Measurements from ENCODE around the gene HOTAIR. TPM values are rescaled to one million over a fixed set of nuclear protein-coding genes. Genes with fewer than 3 reads are reported as not detected.

The HOTAIR gene
- total RNA-seq, 2 donors from 2014 or later: not detected

DNA sequence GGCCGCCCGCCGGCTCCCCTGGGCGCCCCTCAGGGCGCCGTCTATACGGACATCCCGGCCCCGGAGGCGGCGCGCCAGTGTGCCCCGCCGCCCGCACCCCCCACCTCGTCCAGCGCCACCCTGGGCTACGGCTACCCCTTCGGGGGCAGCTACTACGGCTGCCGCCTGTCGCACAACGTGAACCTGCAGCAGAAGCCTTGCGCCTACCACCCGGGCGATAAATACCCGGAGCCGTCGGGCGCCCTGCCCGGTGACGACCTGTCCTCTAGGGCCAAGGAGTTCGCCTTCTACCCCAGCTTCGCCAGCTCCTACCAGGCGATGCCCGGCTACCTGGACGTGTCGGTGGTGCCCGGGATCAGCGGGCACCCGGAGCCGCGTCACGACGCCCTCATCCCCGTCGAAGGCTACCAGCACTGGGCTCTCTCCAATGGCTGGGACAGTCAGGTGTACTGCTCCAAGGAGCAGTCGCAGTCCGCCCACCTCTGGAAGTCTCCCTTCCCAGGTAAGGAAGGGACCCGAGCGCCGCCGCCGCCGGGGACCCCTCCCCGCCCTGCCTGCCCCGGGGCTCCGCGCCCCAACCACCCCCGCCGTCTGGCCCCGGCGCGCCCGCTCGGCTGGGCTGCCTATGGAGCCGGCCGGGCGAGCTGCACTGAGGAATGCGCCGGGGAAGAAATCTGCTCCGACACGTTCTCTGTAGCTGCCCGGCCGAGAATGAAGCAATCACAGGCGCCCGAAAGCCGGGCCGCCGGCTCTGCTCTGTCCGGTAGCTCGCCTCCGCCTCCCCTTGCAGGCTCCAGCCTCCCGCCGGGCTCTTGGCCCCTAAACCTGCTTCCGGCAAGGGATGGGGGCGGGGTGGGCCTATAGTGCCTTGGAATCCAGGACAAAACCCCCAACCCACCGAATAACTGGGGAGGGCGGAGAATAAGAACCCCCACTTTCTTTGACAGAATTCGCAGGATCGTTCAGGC, 35.3 kb downstream of the HOTAIR start:
- ATAC-seq: peak; percentile 65 to 73
- DNase-seq: no peak
- intact Hi-C loops (cut with DNase I): no loop called here

DNA sequence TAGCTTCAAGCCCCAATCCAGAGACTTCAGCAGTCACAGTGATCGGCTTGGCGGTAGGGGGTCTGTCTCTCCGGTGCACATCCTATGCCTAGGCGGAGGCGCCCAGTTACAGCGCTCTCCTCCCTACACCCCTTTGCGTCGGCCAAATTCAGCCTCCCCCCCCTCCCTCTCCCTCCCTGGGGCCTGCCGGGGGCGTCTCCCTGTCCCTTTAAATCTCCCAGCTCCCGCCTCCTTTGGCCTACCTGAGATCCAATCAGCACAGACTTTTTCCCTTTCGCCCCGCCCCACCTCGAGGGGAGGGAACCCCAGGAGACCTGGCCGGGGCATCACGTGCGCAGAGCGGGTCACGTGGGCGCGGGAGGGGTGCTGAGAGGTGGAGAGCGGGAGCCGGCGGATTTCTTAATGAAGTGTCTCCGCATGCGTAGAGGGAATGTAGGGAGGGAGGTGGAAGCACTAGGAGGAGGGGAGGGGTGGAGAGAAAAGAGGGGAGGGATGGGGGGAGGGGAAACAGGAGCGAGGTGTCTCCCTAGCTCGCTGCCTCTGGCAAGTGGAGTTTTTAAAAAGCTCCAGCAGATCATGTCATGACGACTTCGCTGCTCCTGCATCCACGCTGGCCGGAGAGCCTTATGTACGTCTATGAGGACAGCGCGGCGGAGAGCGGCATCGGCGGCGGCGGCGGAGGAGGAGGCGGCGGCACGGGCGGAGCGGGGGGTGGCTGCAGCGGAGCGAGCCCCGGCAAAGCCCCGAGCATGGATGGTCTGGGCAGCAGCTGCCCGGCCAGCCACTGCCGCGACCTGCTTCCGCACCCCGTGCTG, 36.2 kb downstream of the HOTAIR start, which contains the start of gene HOXC13:
Gene HOXC13 (plus strand): TSS at position 506 of the 815 bp plus-strand sequence. CDS start 76 bp downstream, at position 582.
- ATAC-seq (peak; percentile 29 to 58), DNase-seq (no peak)
- intact Hi-C loops (cut with DNase I): no loop called here

GRCh38 chr12:53937596-53938325, 37.0 kb downstream of the HOTAIR start:
- no peak for DNase-seq
- intact Hi-C loops (cut with DNase I): no loop called here
- ATAC-seq: no peak

- ATAC-seq (no peak), DNase-seq (no peak)
- intact Hi-C loops (cut with DNase I): no loop called here
Measured at GRCh38 chr12:53937099-53937498, 37.7 kb downstream of the HOTAIR start.

- DNase-seq: no peak
- ATAC-seq: no peak
- intact Hi-C loops (cut with DNase I): no loop called here
Measured at GRCh38 chr12:53935383-53936341, 39.1 kb downstream of the HOTAIR start.

DNA sequence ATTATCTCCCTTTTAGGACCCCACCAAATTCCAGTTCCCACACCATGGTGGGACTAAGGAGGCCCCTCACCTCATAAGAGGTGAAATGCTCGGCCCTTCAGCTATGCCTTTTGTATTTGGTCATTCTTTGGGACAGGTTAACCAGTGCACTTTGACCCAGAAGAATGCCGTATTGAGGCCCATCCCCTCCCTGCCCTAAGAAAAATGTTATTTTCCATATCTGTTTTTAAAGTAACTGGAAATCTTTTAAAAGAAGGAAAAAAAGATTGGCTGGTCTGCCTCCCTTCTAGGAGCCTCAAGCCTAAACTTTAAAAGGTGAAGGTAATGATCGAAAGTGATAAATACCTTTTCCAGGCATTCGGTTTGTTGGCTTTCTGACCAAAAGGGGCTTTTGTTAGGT, 41.8 kb downstream of the HOTAIR start:
- no peak for ATAC-seq
- intact Hi-C loops (cut with DNase I): no loop called here
- DNase-seq: no peak

- ATAC-seq (no peak), DNase-seq (no peak)
- intact Hi-C loops (cut with DNase I): no loop called here
Measured at GRCh38 chr12:53931844-53932581, 42.7 kb downstream of the HOTAIR start.

GRCh38 chr12:53930591-53931255, 44.0 kb downstream of the HOTAIR start:
- no peak for ATAC-seq
- intact Hi-C loops (cut with DNase I): no loop called here
- no peak for DNase-seq

DNA sequence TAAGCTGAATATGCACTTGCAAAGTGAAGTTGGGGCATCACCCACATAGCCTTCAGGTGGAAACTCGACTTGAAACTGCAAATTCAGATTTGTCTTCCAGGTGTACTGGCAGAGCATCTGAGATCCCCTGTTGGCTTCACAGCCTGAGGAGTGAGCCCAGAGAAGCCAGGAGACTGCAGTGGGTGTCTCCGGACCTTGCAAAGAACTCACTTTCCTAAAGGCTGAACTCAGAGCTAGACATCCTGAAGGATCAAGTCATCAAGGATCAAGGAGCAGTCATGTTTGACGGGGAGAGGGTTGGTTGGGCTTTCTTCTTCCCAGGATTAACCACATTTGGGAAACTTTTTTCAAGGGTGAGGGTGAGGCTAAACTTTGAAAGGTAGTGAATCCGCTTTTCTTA, 45.2 kb downstream of the HOTAIR start:
- DNase-seq (no peak), ATAC-seq (no peak)
- intact Hi-C loops (cut with DNase I): no loop called here

GRCh38 chr12:53928054-53928835, 46.5 kb downstream of the HOTAIR start:
- no peak for DNase-seq
- ATAC-seq: no peak
- intact Hi-C loops (cut with DNase I): no loop called here

- DNase-seq (no peak), ATAC-seq (no peak)
- intact Hi-C loops (cut with DNase I): no loop called here
Measured at GRCh38 chr12:53927220-53928029, 47.3 kb downstream of the HOTAIR start.

DNA sequence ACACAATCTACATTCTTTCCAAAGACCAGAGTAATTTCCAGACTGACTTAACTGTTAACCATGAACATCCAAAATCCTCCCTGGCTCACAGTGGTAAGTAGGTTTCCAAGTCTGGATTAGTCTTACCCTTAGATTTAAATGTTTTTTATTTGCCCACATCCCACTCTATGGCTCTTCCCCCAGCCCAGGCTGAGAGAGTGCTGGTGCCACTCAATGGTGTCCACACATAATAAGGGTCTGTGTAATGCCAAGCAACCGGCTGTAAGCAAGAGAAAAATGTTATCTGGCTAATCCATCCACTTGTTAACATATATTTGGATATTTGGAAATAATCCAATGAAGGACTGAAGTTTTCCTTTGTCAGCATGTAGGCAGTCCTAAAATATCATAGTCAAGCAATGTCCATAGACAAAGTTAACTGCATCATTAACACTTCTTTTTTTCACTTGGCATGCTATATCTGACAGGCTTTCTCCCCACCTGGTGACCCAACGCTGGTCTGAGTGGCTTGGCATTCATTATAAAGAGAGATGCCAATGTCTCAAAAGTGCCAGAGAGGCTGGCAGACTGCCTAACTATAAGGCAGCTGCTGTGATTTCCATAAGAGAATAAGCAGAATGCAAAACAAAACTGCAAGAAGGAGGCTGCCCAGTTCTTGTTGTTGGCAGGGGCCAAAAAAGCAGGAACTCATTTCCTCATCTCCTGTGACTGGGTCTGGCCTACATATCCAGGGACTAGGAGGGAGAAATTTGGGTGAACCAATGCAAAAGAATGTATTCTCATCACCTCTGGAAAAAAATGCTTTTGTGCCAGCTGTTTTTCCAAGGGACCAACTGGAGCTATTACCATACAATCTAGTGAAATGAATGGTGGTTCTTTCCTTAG, 50.0 kb downstream of the HOTAIR start:
- no peak for ATAC-seq
- intact Hi-C loops (cut with DNase I): no loop called here

DNA sequence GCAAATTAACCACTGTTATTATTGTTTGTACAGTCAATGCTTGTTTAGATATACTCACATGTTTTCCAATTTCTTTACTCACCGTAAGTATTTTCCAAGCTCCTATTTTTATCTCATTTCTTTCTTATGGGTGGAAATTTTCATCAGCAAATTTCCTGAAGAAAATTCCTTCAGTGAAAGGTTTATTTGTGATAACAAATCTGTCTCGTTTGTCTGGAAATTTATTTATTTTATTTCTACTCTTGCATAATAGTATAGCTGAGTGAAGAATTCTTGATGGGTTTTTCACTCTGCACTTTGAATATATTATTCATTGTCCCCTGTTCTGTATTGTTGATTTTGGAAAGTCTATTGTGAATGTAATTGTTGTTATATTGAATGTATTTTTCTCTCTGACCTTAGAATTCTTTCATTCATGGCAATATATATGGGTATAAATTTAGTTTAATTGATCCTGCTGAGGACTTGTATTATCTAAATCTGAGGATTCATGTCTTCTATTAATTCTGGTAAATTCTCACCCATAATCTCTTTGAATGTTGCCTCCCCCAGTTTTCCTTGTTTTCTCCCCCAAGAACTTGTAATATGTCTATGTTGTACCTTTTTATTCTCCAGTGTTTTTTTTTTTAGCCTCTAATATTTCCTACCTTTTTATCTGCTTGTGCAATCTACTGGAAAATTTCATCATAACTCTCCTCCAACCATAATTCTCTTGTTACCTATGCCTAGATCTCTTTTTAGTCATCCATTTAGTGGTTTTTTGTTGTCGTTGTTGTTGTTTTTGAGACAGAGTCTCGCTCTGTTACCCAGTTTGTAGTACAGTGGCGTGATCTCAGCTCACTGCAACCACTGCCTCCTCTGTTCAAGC, 57.7 kb downstream of the HOTAIR start:
- intact Hi-C loops (cut with DNase I): no loop called here
- DNase-seq: no peak
- ATAC-seq: no peak

More for the DNA sequence above, 50.0 kb downstream of the HOTAIR start:
- DNase-seq: no peak
